Measurements from ENCODE around the gene BPIFA3. TPM values are rescaled to one million over a fixed set of nuclear protein-coding genes. Genes with fewer than 3 reads are reported as not detected.

The BPIFA3 gene
- polyA plus RNA-seq, 1 donor from 2014 or later: not detected

DNA sequence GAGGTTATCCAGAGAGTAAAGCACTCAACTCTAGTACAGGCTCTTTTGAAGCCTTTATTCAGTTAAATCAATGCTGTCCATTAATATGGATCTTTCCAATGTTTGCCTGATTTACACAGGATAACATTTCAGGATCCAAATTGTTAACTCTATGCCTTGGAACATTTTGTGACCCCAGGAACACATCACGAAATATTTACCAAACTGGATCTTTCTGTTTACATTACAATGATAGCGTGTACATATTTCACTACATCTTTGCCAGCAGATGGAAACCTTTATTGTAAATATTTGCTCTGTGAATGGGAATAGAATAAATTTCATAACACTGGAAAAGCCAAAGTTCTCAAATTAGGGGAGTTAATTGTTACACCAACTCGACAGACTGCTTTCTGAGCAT is 25.7 kb upstream of the BPIFA3 start:
- Histone ChIP-seq H3F3A (ENCODE audit: insufficient read depth, low read length, poor library complexity, severe bottlenecking) (no peaks in the 10 kb centered on the region), H3K4me3 (ENCODE audit: low read length) (no peak overlapping the region), H3K79me2 (replicated peaks; ENCODE audit: insufficient read depth, low read length) (no peaks in the 10 kb centered on the region), H3K9me2 (ENCODE audit: insufficient read depth, low read length) (no peaks in the 10 kb centered on the region), H3K9ac (ENCODE audit: low read length) (no peak overlapping the region), H3K4me2 (ENCODE audit: low read length) (no peak overlapping the region), H3K27me3 (ENCODE audit: insufficient read depth, low read depth, low read length) (no peaks in the 10 kb centered on the region), H3K9me3 (ENCODE audit: low read length) (no peaks in the 10 kb centered on the region), H3K36me3 (ENCODE audit: insufficient read depth, low read length) (no peaks in the 10 kb centered on the region), H4K20me1 (ENCODE audit: insufficient read depth) (no peaks in the 10 kb centered on the region), H2AFZ (ENCODE audit: low read depth, low read length) (no peak overlapping the region), H3K27ac (ENCODE audit: low read length) (no peak overlapping the region)
- TF ChIP-seq SMC3 (conservative IDR thresholded peaks at IDR 0.05; ENCODE audit: poor library complexity): no peak
- TF ChIP-seq EP300 (conservative IDR thresholded peaks at IDR 0.05; ENCODE audit: poor library complexity, severe bottlenecking): no peak
- no peak for TF ChIP-seq EZH2 (IDR thresholded peaks at IDR 0.05; ENCODE audit: borderline replicate concordance, insufficient read depth, low read length, poor library complexity, severe bottlenecking)
- TF ChIP-seq, protein P1, sequence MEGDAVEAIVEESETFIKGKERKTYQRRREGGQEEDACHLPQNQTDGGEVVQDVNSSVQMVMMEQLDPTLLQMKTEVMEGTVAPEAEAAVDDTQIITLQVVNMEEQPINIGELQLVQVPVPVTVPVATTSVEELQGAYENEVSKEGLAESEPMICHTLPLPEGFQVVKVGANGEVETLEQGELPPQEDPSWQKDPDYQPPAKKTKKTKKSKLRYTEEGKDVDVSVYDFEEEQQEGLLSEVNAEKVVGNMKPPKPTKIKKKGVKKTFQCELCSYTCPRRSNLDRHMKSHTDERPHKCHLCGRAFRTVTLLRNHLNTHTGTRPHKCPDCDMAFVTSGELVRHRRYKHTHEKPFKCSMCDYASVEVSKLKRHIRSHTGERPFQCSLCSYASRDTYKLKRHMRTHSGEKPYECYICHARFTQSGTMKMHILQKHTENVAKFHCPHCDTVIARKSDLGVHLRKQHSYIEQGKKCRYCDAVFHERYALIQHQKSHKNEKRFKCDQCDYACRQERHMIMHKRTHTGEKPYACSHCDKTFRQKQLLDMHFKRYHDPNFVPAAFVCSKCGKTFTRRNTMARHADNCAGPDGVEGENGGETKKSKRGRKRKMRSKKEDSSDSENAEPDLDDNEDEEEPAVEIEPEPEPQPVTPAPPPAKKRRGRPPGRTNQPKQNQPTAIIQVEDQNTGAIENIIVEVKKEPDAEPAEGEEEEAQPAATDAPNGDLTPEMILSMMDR (IDR thresholded peaks at IDR 0.05; ENCODE audit: poor library complexity, severe bottlenecking): no peak
- TF ChIP-seq MXI1 (conservative IDR thresholded peaks at IDR 0.05; ENCODE audit: poor library complexity, severe bottlenecking): no peak
- TF ChIP-seq, protein P2, sequence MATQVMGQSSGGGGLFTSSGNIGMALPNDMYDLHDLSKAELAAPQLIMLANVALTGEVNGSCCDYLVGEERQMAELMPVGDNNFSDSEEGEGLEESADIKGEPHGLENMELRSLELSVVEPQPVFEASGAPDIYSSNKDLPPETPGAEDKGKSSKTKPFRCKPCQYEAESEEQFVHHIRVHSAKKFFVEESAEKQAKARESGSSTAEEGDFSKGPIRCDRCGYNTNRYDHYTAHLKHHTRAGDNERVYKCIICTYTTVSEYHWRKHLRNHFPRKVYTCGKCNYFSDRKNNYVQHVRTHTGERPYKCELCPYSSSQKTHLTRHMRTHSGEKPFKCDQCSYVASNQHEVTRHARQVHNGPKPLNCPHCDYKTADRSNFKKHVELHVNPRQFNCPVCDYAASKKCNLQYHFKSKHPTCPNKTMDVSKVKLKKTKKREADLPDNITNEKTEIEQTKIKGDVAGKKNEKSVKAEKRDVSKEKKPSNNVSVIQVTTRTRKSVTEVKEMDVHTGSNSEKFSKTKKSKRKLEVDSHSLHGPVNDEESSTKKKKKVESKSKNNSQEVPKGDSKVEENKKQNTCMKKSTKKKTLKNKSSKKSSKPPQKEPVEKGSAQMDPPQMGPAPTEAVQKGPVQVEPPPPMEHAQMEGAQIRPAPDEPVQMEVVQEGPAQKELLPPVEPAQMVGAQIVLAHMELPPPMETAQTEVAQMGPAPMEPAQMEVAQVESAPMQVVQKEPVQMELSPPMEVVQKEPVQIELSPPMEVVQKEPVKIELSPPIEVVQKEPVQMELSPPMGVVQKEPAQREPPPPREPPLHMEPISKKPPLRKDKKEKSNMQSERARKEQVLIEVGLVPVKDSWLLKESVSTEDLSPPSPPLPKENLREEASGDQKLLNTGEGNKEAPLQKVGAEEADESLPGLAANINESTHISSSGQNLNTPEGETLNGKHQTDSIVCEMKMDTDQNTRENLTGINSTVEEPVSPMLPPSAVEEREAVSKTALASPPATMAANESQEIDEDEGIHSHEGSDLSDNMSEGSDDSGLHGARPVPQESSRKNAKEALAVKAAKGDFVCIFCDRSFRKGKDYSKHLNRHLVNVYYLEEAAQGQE (IDR thresholded peaks at IDR 0.05; ENCODE audit: borderline replicate concordance): no peak
- TF ChIP-seq RAD21 (conservative IDR thresholded peaks at IDR 0.05): no peak
- TF ChIP-seq TAF1 (IDR thresholded peaks at IDR 0.05; ENCODE audit: low read depth): no peak
- TF ChIP-seq POLR2AphosphoS5 (IDR thresholded peaks at IDR 0.05): no peak

DNA sequence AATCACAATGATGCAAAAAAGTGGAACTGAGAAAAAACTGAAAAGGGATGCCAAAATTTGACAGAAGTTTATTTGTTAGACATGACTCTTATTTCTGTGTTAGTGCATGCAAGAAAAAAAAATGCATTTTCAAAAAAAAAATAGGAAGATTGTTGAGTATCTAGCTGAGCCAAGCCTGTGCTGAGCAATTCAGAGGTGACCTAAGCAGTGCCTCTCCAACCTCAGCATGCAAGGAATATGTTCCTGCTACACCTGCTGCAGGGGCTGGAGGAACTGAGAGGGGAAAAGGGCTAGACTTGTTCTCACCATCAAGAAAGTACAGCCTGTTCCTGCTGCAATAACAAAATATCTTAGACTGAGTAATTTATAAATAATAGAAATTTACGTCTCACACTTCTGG is 25.2 kb upstream of the BPIFA3 start:
- no peak overlapping the region for H3K27ac ChIP-seq (ENCODE audit: low read length)
- H3K9me3 ChIP-seq (ENCODE audit: low read length): no peaks in the 10 kb centered on the region
- no peak overlapping the region for H3K4me2 ChIP-seq (ENCODE audit: low read length)
- no peaks in the 10 kb centered on the region for H3K36me3 ChIP-seq (ENCODE audit: insufficient read depth, low read length)
- no peaks in the 10 kb centered on the region for H3K9me2 ChIP-seq (ENCODE audit: insufficient read depth, low read length)
- no peak overlapping the region for H2AFZ ChIP-seq (ENCODE audit: low read depth, low read length)
- H3K4me3 ChIP-seq (ENCODE audit: low read length): no peak overlapping the region
- no peak overlapping the region for H3K9ac ChIP-seq (ENCODE audit: low read length)
- no peaks in the 10 kb centered on the region for H4K20me1 ChIP-seq (ENCODE audit: insufficient read depth)
- no peaks in the 10 kb centered on the region for H3K79me2 ChIP-seq (replicated peaks; ENCODE audit: insufficient read depth, low read length)
- TF ChIP-seq RAD21 (conservative IDR thresholded peaks at IDR 0.05) (no peak), EZH2 (IDR thresholded peaks at IDR 0.05; ENCODE audit: borderline replicate concordance, insufficient read depth, low read length, poor library complexity, severe bottlenecking) (no peak), MXI1 (conservative IDR thresholded peaks at IDR 0.05; ENCODE audit: poor library complexity, severe bottlenecking) (no peak), SMC3 (conservative IDR thresholded peaks at IDR 0.05; ENCODE audit: poor library complexity) (no peak)
- TF ChIP-seq, protein P2 (IDR thresholded peaks at IDR 0.05; ENCODE audit: borderline replicate concordance): no peak
- H3F3A ChIP-seq (ENCODE audit: insufficient read depth, low read length, poor library complexity, severe bottlenecking): no peaks in the 10 kb centered on the region
- H3K27me3 ChIP-seq (ENCODE audit: insufficient read depth, low read depth, low read length): no peaks in the 10 kb centered on the region
